AG10803 (cell line): Measurements from ENCODE around the gene DVL2.

Source experiments
- DNase-seq: peaks from one replicate; pipeline ENCODE4 v3.0.0; 2010; ENCODE audit warnings: low read depth
- H3K4me3 ChIP-seq: 2 replicates; pipeline ENCODE4 v1.5.1; 2011; ENCODE audit warnings: mild to moderate bottlenecking, low read length, control low read depth
- CTCF ChIP-seq: conservative IDR thresholded peaks from 2 replicates; pipeline ENCODE4 v1.5.1; 2011; ENCODE audit warnings: mild to moderate bottlenecking, low read length, control low read depth, inconsistent platforms

DVL2 gene

GRCh38 chr17:7240375-7240774, 6.1 kb upstream of the DVL2 start:
- peak overlapping the region; percentile 100 for H3K4me3 ChIP-seq
- no peak for DNase-seq

GRCh38 chr17:7239091-7240027, 5.0 kb upstream of the DVL2 start, which contains the start of gene PHF23:
TSS of gene PHF23 (minus strand) at chr17:7239457. CDS start at chr17:7239279, 178 bp downstream.
- no peak for TF ChIP-seq CTCF
- peak within 1 kb of the TSS; percentile 100 for H3K4me3 ChIP-seq
- peak; percentile 99 for DNase-seq

More at GRCh38 chr17:7240375-7240774, 6.1 kb upstream of the DVL2 start:
- no peak for TF ChIP-seq CTCF

GRCh38 chr17:7238420-7239090, 4.2 kb upstream of the DVL2 start:
- TF ChIP-seq CTCF, result no peak
- DNase-seq, result peak; percentile 42
- peak overlapping the region; percentile 94 for H3K4me3 ChIP-seq

DNA sequence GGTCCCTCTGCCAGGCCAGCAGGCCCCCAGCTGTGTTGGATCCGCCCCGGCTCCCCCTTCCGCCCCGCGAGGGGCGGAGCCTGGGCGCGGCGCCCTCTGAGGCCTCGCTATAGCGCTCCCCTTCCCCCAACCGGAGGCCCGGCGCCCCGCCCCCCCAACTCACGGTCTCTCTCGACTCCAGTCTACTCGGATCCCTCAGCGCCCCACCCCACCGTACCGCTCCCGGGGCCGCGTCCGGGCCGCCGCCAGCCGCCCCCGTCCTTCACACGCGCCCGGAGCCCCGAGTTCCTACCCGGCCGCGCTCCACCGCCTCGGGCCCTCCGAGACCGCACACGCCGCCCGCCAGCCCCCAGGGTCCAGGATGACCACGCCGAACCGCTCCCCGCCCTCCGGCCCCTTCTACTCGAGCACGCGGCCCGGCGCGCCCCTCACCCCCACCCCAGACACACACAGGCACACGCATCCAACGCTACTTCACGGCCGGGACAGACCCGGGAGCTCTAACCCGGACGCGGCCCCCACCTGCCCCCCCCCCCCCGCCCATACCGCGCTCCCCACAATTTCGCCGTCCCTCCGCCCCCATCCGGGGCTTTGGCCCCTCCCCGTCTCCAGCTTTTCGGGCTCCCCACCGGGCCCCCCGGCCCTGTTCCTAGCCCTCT, 3.6 kb upstream of the DVL2 start:
- DNase-seq, result peak; percentile 57
- H3K4me3 ChIP-seq, result peak overlapping the region; percentile 94
- TF ChIP-seq CTCF, result no peak

DNA sequence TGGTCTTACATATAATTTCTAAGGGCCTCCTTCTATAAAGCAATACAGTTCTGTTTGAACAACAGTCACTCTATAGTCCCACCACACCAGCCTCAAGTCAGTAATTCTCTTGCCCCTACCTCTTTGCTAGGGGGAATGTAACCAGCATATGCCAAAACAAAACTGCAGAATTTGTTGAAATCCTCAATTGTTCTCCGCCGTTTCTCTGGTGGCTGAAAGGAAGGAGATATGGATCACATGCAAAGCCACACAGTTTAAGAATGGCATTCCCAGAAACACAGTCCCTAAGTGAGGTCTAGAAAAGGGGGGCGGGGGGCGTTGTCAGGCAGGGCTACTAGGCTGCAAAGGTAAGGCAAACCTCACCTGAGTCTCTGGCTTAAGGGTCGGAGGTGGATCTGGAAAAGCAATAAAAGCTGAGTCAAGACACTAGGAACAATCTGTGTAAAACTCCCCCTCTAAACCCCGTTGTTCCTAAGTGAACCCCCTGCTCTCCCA, 3.0 kb upstream of the DVL2 start:
- no peak for TF ChIP-seq CTCF
- peak overlapping the region; percentile 94 for H3K4me3 ChIP-seq
- DNase-seq, result no peak

- no peak for DNase-seq
- H3K4me3 ChIP-seq, result peak overlapping the region; percentile 94; the same call in 1 of the 2 replicates
- TF ChIP-seq CTCF, result no peak
These were observed 2.5 kb upstream of the DVL2 start for GRCh38 chr17:7236808-7237207.
